ENCODE results near the gene GRK6.

DNA sequence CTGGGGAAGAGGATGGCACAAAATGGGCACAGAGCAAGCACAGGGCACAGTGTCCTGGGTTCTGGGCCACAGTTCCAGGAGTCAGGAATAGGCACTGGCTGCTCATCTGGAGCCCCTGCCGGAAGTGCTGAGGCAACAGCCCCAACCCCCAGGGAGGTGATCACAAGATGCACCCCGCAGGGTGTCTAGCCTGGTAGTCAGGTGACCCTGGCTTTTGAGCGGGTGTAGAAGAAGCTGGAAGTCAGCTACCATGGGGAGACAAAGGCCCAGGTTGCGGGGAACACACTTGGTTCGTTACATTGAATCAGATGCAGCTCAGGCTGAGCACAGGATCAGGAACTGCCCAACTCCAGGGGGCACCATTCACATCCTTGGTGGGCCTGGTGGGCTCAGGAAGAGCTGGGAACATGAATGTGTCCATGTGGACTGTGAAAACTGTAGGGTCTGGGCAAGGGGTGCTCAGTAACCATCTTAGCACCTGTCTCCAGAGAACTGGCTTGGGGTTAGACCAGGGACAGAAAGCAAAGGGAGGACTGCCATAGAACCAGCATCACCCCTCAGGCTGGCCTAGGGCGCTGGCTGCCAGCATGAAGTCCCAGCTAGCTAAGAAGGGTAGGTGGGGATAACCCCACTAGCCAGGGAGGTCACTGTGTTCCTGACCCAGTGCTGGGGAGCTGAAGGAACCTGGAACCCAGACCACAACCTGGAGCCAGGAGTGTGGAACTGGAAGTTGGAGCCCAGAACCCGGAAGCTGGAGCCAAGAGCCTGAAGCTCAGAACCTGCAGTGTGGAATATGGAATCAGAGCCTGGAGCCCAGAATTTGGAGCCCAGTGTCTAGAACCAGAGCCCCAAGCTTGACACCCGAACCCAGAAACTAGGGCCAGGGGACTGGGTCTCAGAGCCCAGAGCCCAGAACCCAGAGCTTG, 48.4 kb upstream of the GRK6 start:
- TF ChIP-seq POLR2AphosphoS5 (IDR thresholded peaks at IDR 0.05; ENCODE audit: low read depth, low read length) (no peak), FOXP2 (optimal IDR thresholded peaks at IDR 0.05; ENCODE audit: borderline replicate concordance, extremely low read depth, extremely low read length, insufficient read depth) (no peak), REST (IDR thresholded peaks at IDR 0.05; ENCODE audit: insufficient read depth in 1 of 2, low read depth in 2 of 2, low read length in 2 of 2) (no peak), TAF1 (IDR thresholded peaks at IDR 0.05; ENCODE audit: borderline replicate concordance, insufficient read depth, low read length) (no peak), SIN3A (IDR thresholded peaks at IDR 0.05; ENCODE audit: borderline replicate concordance, insufficient read depth, low read length) (no peak)
